ENCODE results near the gene ADAMTS8. TPM values are rescaled to one million over a fixed set of nuclear protein-coding genes. Genes with fewer than 3 reads are reported as not detected.

ADAMTS8 gene
- total RNA-seq, 1 experiment from 2014 or later = 0.15 TPM

- TF ChIP-seq CTCF (IDR thresholded peaks at IDR 0.05) (peak; percentile 78; the same call in 1 of the 2 replicates), REST (IDR thresholded peaks at IDR 0.05; ENCODE audit: insufficient read depth in 1 of 2, low read depth in 2 of 2, low read length in 1 of 2) (no peak)
- no peaks in the 10 kb centered on the region for H3K9me3 ChIP-seq (ENCODE audit: control insufficient read depth, insufficient read depth, low read depth, low read length)
- ATAC-seq = peak; percentile 90
- ChIA-PET CTCF (interaction anchor here (0.9 to 1.2 kb wide), 3 partner anchors 27 to 177 kb away, joined by 3 to 4 read pairs (median 3); no protein-coding TSS in a partner anchor), POLR2A (no interaction called here)
- no peaks in the 10 kb centered on the region for H3K36me3 ChIP-seq (ENCODE audit: control insufficient read depth, insufficient read depth, low read length)
- peak; percentile 54 for DNase-seq (ENCODE audit: low read depth, low spot score)
- no peak overlapping the region for H3K27ac ChIP-seq (ENCODE audit: low read length)
- H3K4me3 ChIP-seq (ENCODE audit: low read depth in 2 of 2, low read length in 2 of 2) = no peak overlapping the region
- BruUV-seq (replicated peaks) = no TSS peak
- intact Hi-C loops (cut with micrococcal nuclease; ENCODE audit: unreplicated experiment) (no loop called here), in situ Hi-C loops (cut with HindIII; ENCODE audit: low pct_unique_long_range_greater_than_20kb, low sequenced_read_pairs) (no loop called here)
- no peaks in the 10 kb centered on the region for H3K4me1 ChIP-seq (ENCODE audit: control insufficient read depth, insufficient read depth, low read length)
- H3K27me3 ChIP-seq (ENCODE audit: control insufficient read depth, insufficient read depth, low read length) = no peaks in the 10 kb centered on the region
Observed at GRCh38 chr11:130390071-130390758, 38.2 kb downstream of the ADAMTS8 start.

GRCh38 chr11:130389335-130389935 is 39.0 kb downstream of the ADAMTS8 start:
- no peak overlapping the region for H3K27ac ChIP-seq (ENCODE audit: low read length)
- BruUV-seq (replicated peaks) = no TSS peak
- intact Hi-C loops (cut with micrococcal nuclease; ENCODE audit: unreplicated experiment) = loop anchor here (10.0 kb wide), 1 partner anchor 175 kb away; no protein-coding TSS in a partner anchor
- in situ Hi-C loops (cut with HindIII; ENCODE audit: low pct_unique_long_range_greater_than_20kb, low sequenced_read_pairs) = no loop called here
- DNase-seq (ENCODE audit: low read depth, low spot score) (no peak), ATAC-seq (no peak; the same call in 1 of the 2 replicates)
- ChIA-PET CTCF (interaction anchor here (1.1 to 1.2 kb wide), 2 partner anchors 27 to 177 kb away, joined by 3 read pairs; no protein-coding TSS in a partner anchor), POLR2A (no interaction called here)
- no peak for TF ChIP-seq POLR2AphosphoS5 (IDR thresholded peaks at IDR 0.05; ENCODE audit: low read depth, low read length)
- TF ChIP-seq TCF7L2 (IDR thresholded peaks at IDR 0.05; ENCODE audit: low read depth, low read length) = peak; percentile 11; the same call in 1 of the 2 replicates
- no peak for TF ChIP-seq REST (IDR thresholded peaks at IDR 0.05; ENCODE audit: insufficient read depth in 1 of 2, low read depth in 2 of 2, low read length in 1 of 2)
- no peak for TF ChIP-seq SIN3A (IDR thresholded peaks at IDR 0.05; ENCODE audit: borderline replicate concordance, insufficient read depth, low read depth, low read length)
- no peak overlapping the region for H3K4me3 ChIP-seq (ENCODE audit: low read depth in 2 of 2, low read length in 2 of 2)
- H3K27me3 ChIP-seq (ENCODE audit: control insufficient read depth, insufficient read depth, low read length) = no peaks in the 10 kb centered on the region
- no peaks in the 10 kb centered on the region for H3K9me3 ChIP-seq (ENCODE audit: control insufficient read depth, insufficient read depth, low read depth, low read length)
- no peaks in the 10 kb centered on the region for H3K36me3 ChIP-seq (ENCODE audit: control insufficient read depth, insufficient read depth, low read length)
- H3K4me1 ChIP-seq (ENCODE audit: control insufficient read depth, insufficient read depth, low read length) = no peaks in the 10 kb centered on the region
